ENCODE results near the gene IL15. TPM values are rescaled to one million over a fixed set of nuclear protein-coding genes. Genes with fewer than 3 reads are reported as not detected.
"Not testable (repeated sequence)": the region's sequence is repeated elsewhere in the genome, so short reads cannot be mapped to it uniquely, and the experiment has no call there.

Gene IL15
- total and polyA plus RNA-seq, 2 donors (not counting 1 experiment from before 2014, with no cell fraction given): 10.0 to 14.9 TPM

DNA sequence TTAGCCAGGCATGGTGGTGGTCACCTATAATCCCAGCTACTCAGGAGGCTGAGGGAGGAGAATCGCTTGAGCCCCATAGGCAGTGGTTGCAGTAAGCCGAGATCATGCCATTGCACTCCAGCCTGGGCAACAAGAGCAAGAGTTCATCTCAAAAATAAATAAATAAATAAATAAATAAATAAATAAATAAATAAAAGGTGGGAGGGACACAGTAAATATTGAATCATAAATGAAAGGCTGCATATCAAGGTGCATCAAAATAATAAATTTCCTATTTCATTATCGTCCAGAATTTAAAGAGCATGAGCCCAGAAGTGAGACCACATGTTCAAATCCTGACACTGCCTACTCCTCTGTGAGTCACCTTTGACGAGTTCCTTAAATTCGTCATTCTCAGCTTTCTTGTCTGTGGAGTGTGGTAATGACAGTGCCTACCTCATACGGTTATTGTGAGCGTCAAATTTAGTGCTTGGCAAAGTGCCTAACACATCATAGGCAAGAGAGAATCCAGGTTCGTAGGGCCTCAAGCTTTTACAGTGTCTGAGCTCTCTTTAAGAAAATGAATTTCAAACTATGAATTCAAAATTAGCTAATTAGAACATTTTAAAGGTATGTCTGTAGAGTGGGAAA, 49.9 kb downstream of the IL15 start:
- Histone ChIP-seq H2AFZ (ENCODE audit: low read length) (no peak overlapping the region), H3K9me3 (ENCODE audit: control insufficient read depth, insufficient read depth, low read depth, low read length) (no peaks in the 10 kb centered on the region), H3K4me1 (ENCODE audit: control insufficient read depth, extremely low read depth, insufficient read depth, low read length) (no peaks in the 10 kb centered on the region), H3K27ac (ENCODE audit: insufficient read depth, low read length) (no peak overlapping the region), H3K79me2 (ENCODE audit: control insufficient read depth, insufficient read depth, low read length) (no peaks in the 10 kb centered on the region), H3K9ac (ENCODE audit: insufficient read depth, low read length) (no peak overlapping the region), H3K4me3 (replicated peaks in 1 of 4; ENCODE audit: control extremely low read depth in 1 of 4, insufficient read depth in 1 of 4, low read depth in 3 of 4, low read length in 4 of 4) (no peak overlapping the region), H3K36me3 (ENCODE audit: control insufficient read depth, insufficient read depth, low read length) (no peaks in the 10 kb centered on the region), H3K27me3 (ENCODE audit: control insufficient read depth, insufficient read depth, low read length) (no peaks in the 10 kb centered on the region), H3K4me2 (ENCODE audit: extremely low read depth, insufficient read depth, low read length) (no peak overlapping the region), H4K20me1 (ENCODE audit: control insufficient read depth, extremely low read depth, insufficient read depth, low read length) (no peaks in the 10 kb centered on the region)
- TF ChIP-seq, protein P1, sequence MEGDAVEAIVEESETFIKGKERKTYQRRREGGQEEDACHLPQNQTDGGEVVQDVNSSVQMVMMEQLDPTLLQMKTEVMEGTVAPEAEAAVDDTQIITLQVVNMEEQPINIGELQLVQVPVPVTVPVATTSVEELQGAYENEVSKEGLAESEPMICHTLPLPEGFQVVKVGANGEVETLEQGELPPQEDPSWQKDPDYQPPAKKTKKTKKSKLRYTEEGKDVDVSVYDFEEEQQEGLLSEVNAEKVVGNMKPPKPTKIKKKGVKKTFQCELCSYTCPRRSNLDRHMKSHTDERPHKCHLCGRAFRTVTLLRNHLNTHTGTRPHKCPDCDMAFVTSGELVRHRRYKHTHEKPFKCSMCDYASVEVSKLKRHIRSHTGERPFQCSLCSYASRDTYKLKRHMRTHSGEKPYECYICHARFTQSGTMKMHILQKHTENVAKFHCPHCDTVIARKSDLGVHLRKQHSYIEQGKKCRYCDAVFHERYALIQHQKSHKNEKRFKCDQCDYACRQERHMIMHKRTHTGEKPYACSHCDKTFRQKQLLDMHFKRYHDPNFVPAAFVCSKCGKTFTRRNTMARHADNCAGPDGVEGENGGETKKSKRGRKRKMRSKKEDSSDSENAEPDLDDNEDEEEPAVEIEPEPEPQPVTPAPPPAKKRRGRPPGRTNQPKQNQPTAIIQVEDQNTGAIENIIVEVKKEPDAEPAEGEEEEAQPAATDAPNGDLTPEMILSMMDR (conservative IDR thresholded peaks at IDR 0.05 in 1 of 2, IDR thresholded peaks at IDR 0.05 in 1 of 2; ENCODE audit: low read depth in 1 of 2, low read length in 2 of 2): no peak
- no peak for TF ChIP-seq EZH2 (IDR thresholded peaks at IDR 0.05; ENCODE audit: low read length, missing control alignments)
- peak; percentile 59 to 78 for DNase-seq (ENCODE audit: low read depth in 2 of 2)

DNA sequence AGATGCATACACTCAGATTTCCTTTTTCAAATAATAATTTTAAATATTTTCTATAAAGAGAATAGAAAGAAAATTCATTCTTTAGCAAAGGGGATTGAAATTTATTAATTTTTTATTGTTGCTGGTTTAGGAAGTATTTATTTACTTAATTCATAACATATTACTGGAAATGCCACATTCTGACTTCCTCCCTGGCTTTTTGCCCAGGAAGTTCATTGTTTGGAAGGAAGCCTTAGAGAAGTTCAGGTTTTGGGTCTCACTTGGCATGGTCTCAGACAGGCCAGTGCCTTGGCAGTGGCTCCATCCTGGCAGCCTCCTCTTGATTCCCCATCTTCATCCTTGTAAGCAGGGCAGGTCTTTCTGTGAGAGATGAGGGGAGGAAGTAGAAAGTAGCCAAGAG, 50.5 kb downstream of the IL15 start:
- no peak overlapping the region for H3K4me2 ChIP-seq (ENCODE audit: extremely low read depth, insufficient read depth, low read length)
- no peaks in the 10 kb centered on the region for H3K9me3 ChIP-seq (ENCODE audit: control insufficient read depth, insufficient read depth, low read depth, low read length)
- H3K79me2 ChIP-seq (ENCODE audit: control insufficient read depth, insufficient read depth, low read length): no peaks in the 10 kb centered on the region
- no peaks in the 10 kb centered on the region for H4K20me1 ChIP-seq (ENCODE audit: control insufficient read depth, extremely low read depth, insufficient read depth, low read length)
- peak in 1 of 2 donors; percentile 23 for DNase-seq (ENCODE audit: low read depth in 2 of 2)
- no peak overlapping the region for H2AFZ ChIP-seq (ENCODE audit: low read length)
- H3K9ac ChIP-seq (ENCODE audit: insufficient read depth, low read length): no peak overlapping the region
- H3K4me1 ChIP-seq (ENCODE audit: control insufficient read depth, extremely low read depth, insufficient read depth, low read length): no peaks in the 10 kb centered on the region
- no peak overlapping the region for H3K27ac ChIP-seq (ENCODE audit: insufficient read depth, low read length)
- no peaks in the 10 kb centered on the region for H3K27me3 ChIP-seq (ENCODE audit: control insufficient read depth, insufficient read depth, low read length)
- no peaks in the 10 kb centered on the region for H3K36me3 ChIP-seq (ENCODE audit: control insufficient read depth, insufficient read depth, low read length)
- no peak overlapping the region for H3K4me3 ChIP-seq (replicated peaks in 1 of 4; ENCODE audit: control extremely low read depth in 1 of 4, insufficient read depth in 1 of 4, low read depth in 3 of 4, low read length in 4 of 4)
- TF ChIP-seq, protein P1 (conservative IDR thresholded peaks at IDR 0.05 in 1 of 2, IDR thresholded peaks at IDR 0.05 in 1 of 2; ENCODE audit: low read depth in 1 of 2, low read length in 2 of 2): no peak
- TF ChIP-seq EZH2 (IDR thresholded peaks at IDR 0.05; ENCODE audit: low read length, missing control alignments): no peak

GRCh38 chr4:141689726-141690296, 53.4 kb downstream of the IL15 start:
- H3K9ac ChIP-seq (ENCODE audit: insufficient read depth, low read length); DNase-seq (ENCODE audit: low read depth in 2 of 2): not testable (repeated sequence)

GRCh38 chr4:141691247-141691646, 54.9 kb downstream of the IL15 start:
- not testable (repeated sequence) for DNase-seq (ENCODE audit: low read depth in 2 of 2); H3K4me3 ChIP-seq (replicated peaks in 1 of 4; ENCODE audit: control extremely low read depth in 1 of 4, insufficient read depth in 1 of 4, low read depth in 3 of 4, low read length in 4 of 4); H2AFZ ChIP-seq (ENCODE audit: low read length); H3K27ac ChIP-seq (ENCODE audit: insufficient read depth, low read length); H3K36me3 ChIP-seq (ENCODE audit: control insufficient read depth, insufficient read depth, low read length); H3K9ac ChIP-seq (ENCODE audit: insufficient read depth, low read length); H4K20me1 ChIP-seq (ENCODE audit: control insufficient read depth, extremely low read depth, insufficient read depth, low read length); H3K9me3 ChIP-seq (ENCODE audit: control insufficient read depth, insufficient read depth, low read depth, low read length); H3K27me3 ChIP-seq (ENCODE audit: control insufficient read depth, insufficient read depth, low read length); H3K4me2 ChIP-seq (ENCODE audit: extremely low read depth, insufficient read depth, low read length); H3K4me1 ChIP-seq (ENCODE audit: control insufficient read depth, extremely low read depth, insufficient read depth, low read length); H3K79me2 ChIP-seq (ENCODE audit: control insufficient read depth, insufficient read depth, low read length)

More at GRCh38 chr4:141689726-141690296, 53.4 kb downstream of the IL15 start:
- not testable (repeated sequence) for H3K4me2 ChIP-seq (ENCODE audit: extremely low read depth, insufficient read depth, low read length); H3K4me3 ChIP-seq (replicated peaks in 1 of 4; ENCODE audit: control extremely low read depth in 1 of 4, insufficient read depth in 1 of 4, low read depth in 3 of 4, low read length in 4 of 4); H3K36me3 ChIP-seq (ENCODE audit: control insufficient read depth, insufficient read depth, low read length); H4K20me1 ChIP-seq (ENCODE audit: control insufficient read depth, extremely low read depth, insufficient read depth, low read length); H3K27ac ChIP-seq (ENCODE audit: insufficient read depth, low read length); H2AFZ ChIP-seq (ENCODE audit: low read length); H3K4me1 ChIP-seq (ENCODE audit: control insufficient read depth, extremely low read depth, insufficient read depth, low read length); H3K27me3 ChIP-seq (ENCODE audit: control insufficient read depth, insufficient read depth, low read length); H3K79me2 ChIP-seq (ENCODE audit: control insufficient read depth, insufficient read depth, low read length); H3K9me3 ChIP-seq (ENCODE audit: control insufficient read depth, insufficient read depth, low read depth, low read length)

All from fibroblast of lung (primary cell).